Left ventricle myocardium inferior (tissue), 1 donor: ENCODE results near the gene C10orf67. TPM values are rescaled to one million over a fixed set of nuclear protein-coding genes. Genes with fewer than 3 reads are reported as not detected.
"Not testable (repeated sequence)": the region's sequence is repeated elsewhere in the genome, so short reads cannot be mapped to it uniquely, and the experiment has no call there.

ENCODE experiments used
- DNase-seq: peaks from one replicate; pipeline ENCODE4 v3.0.0-alpha.2; 2020
- H3K27ac ChIP-seq: fragments of 200-600 bp; replicated peaks from 2 replicates; pipeline ENCODE4 v1.8.0; 2021
- H3K27me3 ChIP-seq: fragments of 200-600 bp; 2 replicates; pipeline ENCODE4 v1.8.0; 2021; ENCODE audit warnings: low read depth
- H3K36me3 ChIP-seq: fragments of 200-600 bp; 2 replicates; pipeline ENCODE4 v1.8.0; 2021
- H3K4me1 ChIP-seq: fragments of 200-600 bp; 2 replicates; pipeline ENCODE4 v1.8.0; 2021
- H3K4me3 ChIP-seq: fragments of 200-600 bp; 2 replicates; pipeline ENCODE4 v1.8.0; 2021; ENCODE audit warnings: mild to moderate bottlenecking, moderate library complexity
- H3K9me3 ChIP-seq: fragments of 200-600 bp; replicated peaks from 2 replicates; pipeline ENCODE4 v1.8.0; 2021
- intact Hi-C: fragments of 100-400 bp; cut with micrococcal nuclease; formaldehyde crosslinking; loops from one replicate; pipeline ENCODE4 v1.11.0; 2022
- total RNA-seq: library from RNA; stranded (reverse); fragmentation: NEBNext Ultra II Directional; extraction: Animal tissue kit (Norgen Biotek cat#: 25700); gene quantifications from one replicate; pipeline ENCODE4 v1.2.1, GENCODE V29; 2021
- TF ChIP-seq, protein P1 (sequence below): fragments of 200-600 bp; IDR thresholded peaks from 2 replicates; pipeline ENCODE4 v1.8.0; 2021; ENCODE audit warnings: antibody characterized with exemption, mild to moderate bottlenecking, borderline replicate concordance
- donor health status: DM: no; HTN: yes; CAD: no; lungs with severe emphysema.

The C10orf67 gene
- total RNA-seq, 1 donor from 2014 or later: 0.36 TPM

DNA sequence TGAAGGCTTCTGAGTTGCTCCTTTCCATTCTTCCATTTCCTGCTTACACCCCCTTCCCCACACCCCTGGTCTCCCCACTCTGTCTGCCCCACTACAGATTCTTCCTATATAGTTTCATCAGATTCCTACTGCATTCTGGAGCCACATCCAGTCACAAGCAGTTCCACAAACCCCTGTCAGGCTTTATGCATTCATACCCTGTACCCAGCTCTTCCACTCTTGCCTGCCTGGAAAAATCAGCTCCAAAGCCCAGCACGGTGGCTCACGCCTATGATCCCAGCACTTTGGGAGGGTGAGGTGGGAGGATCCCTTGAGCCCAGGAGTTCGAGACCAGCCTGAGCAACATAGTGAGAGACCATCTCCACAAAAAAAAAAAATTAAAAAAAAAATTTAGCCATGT is 60.4 kb downstream of the C10orf67 start:
- Histone ChIP-seq H3K9me3 (peaks cover 14% of the 10 kb centered on the region), H3K27me3 (peaks cover 27% of the 10 kb centered on the region), H3K36me3 (no peaks in the 10 kb centered on the region), H3K4me1 (no peaks in the 10 kb centered on the region), H3K4me3 (no peak overlapping the region), H3K27ac (no peak overlapping the region)
- TF ChIP-seq, protein P1, sequence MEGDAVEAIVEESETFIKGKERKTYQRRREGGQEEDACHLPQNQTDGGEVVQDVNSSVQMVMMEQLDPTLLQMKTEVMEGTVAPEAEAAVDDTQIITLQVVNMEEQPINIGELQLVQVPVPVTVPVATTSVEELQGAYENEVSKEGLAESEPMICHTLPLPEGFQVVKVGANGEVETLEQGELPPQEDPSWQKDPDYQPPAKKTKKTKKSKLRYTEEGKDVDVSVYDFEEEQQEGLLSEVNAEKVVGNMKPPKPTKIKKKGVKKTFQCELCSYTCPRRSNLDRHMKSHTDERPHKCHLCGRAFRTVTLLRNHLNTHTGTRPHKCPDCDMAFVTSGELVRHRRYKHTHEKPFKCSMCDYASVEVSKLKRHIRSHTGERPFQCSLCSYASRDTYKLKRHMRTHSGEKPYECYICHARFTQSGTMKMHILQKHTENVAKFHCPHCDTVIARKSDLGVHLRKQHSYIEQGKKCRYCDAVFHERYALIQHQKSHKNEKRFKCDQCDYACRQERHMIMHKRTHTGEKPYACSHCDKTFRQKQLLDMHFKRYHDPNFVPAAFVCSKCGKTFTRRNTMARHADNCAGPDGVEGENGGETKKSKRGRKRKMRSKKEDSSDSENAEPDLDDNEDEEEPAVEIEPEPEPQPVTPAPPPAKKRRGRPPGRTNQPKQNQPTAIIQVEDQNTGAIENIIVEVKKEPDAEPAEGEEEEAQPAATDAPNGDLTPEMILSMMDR: no peak
- DNase-seq: no peak
- intact Hi-C loops: no loop called here

DNA sequence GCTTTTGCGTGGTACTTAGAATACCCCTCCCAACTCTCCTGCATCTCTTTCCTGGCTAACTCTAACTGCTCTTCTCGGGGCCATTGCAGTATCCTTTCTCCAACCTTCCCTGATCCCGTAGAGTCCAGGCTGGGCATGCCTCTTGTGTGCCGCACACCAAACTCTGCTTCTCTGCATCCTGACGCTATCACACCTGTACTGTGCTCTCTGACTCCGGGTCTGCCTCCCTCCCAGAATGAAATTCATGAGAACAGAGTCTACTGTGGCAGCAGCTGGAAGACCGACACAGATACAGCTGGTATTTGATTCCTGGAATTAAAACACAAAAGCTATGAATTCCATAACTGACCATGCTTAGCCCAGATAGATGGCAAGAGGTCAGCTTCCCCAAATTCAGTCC is 60.9 kb downstream of the C10orf67 start:
- no peak for DNase-seq
- TF ChIP-seq, protein P1: no peak
- no peaks in the 10 kb centered on the region for H3K4me1 ChIP-seq
- H3K36me3 ChIP-seq: no peaks in the 10 kb centered on the region
- peaks cover 32% of the 10 kb centered on the region for H3K27me3 ChIP-seq
- no peak overlapping the region for H3K27ac ChIP-seq
- peaks cover 14% of the 10 kb centered on the region for H3K9me3 ChIP-seq
- intact Hi-C loops: no loop called here
- no peak overlapping the region for H3K4me3 ChIP-seq

DNA sequence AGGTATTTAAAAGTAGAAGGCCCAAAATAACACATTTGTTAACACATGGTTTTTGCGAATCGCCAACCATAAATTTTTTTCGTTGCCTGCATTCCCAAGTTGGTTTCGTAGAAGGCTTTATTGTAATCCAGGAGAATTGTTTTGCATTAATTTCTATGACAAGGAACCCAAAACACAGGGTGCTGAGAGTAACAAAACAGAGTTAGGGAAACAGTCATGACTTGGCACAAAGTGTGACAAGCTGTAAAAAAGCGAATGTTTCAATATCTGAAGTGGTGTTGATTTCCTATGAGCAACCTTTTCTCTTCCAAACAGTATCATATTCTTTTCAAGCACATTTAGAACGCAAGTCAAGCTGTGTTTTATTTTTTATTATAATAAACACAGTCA is 63.6 kb downstream of the C10orf67 start:
- Histone ChIP-seq H3K4me1 (no peaks in the 10 kb centered on the region), H3K27ac (no peak overlapping the region), H3K27me3 (peaks cover 42% of the 10 kb centered on the region), H3K36me3 (no peaks in the 10 kb centered on the region), H3K4me3 (no peak overlapping the region), H3K9me3 (no peaks in the 10 kb centered on the region)
- TF ChIP-seq, protein P1: no peak
- intact Hi-C loops: no loop called here
- no peak for DNase-seq

DNA sequence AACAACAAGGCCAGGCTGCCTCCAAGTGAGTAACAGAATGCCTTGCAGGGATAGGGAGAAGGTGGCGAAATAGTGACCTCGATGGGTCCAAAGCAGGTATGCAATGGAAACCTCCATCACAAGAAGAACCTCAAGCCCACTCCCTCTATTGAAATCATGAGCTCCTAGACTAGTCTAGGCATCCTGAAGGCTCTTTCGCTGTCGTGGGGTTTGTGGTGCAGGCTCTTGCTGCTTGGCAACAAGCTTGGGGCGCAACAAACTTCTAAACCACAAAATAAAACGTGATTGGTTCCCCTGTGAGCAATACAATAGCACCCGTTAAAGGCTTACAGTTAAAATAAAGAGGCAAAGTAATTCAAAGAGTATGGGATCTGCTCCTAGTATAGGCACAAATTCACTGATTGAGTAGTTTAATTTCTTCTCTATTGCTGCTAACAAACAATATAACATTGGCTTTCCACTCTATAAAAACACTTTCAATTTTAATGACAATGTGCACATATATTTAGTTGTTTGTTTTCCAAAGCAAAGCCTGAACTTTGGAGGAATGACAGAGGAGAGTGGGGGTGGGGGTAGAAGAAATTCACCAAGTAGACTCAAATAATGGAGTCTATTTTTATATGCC is 64.1 kb downstream of the C10orf67 start:
- H3K9me3 ChIP-seq: no peaks in the 10 kb centered on the region
- no peak for DNase-seq
- TF ChIP-seq, protein P1: no peak
- intact Hi-C loops: no loop called here
- H3K27me3 ChIP-seq: peaks cover 42% of the 10 kb centered on the region
- no peaks in the 10 kb centered on the region for H3K36me3 ChIP-seq
- no peaks in the 10 kb centered on the region for H3K4me1 ChIP-seq
- H3K4me3 ChIP-seq: no peak overlapping the region
- no peak overlapping the region for H3K27ac ChIP-seq

DNA sequence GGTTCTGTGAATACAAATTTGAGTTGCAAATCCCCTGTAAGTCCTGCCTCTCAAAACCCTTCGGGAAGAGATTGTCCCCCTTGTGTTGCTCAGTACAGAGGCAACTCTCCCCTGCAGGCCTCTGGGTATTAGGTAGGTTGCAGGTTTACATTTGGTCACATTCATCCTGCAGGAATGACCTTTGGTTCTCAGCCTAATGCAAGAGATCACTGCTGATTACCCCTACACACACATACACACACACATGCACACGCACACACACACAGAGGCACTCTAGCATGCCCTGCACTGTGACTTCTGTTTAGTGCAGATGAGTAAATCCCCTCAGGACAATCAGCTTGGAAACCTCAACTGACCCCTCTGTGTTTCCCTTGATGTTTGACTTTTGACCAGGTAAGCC is 69.2 kb downstream of the C10orf67 start:
- no peak overlapping the region for H3K27ac ChIP-seq
- TF ChIP-seq, protein P1: no peak
- no peak for DNase-seq
- peaks cover 22% of the 10 kb centered on the region for H3K27me3 ChIP-seq
- intact Hi-C loops: no loop called here
- peaks cover 41% of the 10 kb centered on the region for H3K9me3 ChIP-seq
- no peaks in the 10 kb centered on the region for H3K4me1 ChIP-seq
- H3K4me3 ChIP-seq: no peak overlapping the region
- no peaks in the 10 kb centered on the region for H3K36me3 ChIP-seq

DNA sequence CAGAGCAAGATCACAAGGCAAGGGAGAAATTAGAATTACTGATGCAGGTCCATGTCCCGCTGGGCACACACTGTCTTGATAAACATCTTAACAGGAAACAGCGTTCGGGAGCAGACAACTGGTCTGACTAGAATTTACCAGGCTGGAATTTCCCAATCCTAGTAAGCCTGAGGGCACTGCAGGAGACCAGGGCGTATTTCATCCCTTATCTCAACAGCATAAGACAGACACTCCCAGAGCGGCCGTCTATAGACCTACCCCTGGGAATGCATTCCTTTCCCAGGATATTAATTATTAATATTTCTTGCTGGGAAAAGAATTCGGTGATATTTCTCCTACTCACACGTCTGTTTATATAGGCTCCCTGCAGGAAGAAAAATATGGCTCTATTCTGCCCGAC is 70.4 kb downstream of the C10orf67 start:
- H3K4me1 ChIP-seq, H3K36me3 ChIP-seq, intact Hi-C loops, H3K27ac ChIP-seq, DNase-seq, H3K4me3 ChIP-seq: not testable (repeated sequence)
- Histone ChIP-seq H3K27me3 (peaks cover 15% of the 10 kb centered on the region), H3K9me3 (peaks cover 49% of the 10 kb centered on the region)
